Testis (tissue), 2 donors: ENCODE measurements around the gene GJA9.

Source experiments
- POLR2A ChIP-seq: fragments of 450-650 bp; IDR thresholded peaks from one replicate; pipeline ENCODE4 v1.6.1; 2017; ENCODE audit warnings: antibody characterized with exemption, mild to moderate bottlenecking, moderate library complexity
- TF ChIP-seq, protein P1 (sequence below), 3 experiments: fragments of 450-650 bp in 2 of 3; fragments of 200-600 bp in 1 of 3; sonication (generic) in 1 of 3; IDR thresholded peaks; one replicate each; pipeline ENCODE4 v1.5.1; 2016 to 2019; ENCODE audit warnings: antibody characterized with exemption in 3 of 3, mild to moderate bottlenecking in 2 of 3, moderate library complexity in 1 of 3

DNA sequence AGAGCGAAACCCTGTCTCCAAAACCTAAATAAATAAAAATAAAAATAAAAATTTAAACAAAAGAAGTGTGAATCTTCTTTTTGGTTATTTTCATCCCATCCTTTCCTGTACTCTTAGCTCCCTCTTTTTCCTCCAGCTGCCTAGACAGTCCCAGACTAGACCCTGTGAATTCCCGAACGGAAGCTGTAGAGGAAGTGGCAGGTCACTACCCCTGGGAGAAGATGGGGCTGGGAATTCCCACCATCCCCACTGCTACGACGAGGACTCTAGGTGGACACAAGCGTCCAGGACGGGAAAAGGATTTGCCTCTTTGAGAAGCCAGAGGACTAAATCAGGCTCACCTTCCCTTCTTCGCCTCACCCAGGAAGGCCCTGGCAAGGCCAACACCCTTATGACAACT lies 47.7 kb upstream of the GJA9 start:
- TF ChIP-seq, protein P1, sequence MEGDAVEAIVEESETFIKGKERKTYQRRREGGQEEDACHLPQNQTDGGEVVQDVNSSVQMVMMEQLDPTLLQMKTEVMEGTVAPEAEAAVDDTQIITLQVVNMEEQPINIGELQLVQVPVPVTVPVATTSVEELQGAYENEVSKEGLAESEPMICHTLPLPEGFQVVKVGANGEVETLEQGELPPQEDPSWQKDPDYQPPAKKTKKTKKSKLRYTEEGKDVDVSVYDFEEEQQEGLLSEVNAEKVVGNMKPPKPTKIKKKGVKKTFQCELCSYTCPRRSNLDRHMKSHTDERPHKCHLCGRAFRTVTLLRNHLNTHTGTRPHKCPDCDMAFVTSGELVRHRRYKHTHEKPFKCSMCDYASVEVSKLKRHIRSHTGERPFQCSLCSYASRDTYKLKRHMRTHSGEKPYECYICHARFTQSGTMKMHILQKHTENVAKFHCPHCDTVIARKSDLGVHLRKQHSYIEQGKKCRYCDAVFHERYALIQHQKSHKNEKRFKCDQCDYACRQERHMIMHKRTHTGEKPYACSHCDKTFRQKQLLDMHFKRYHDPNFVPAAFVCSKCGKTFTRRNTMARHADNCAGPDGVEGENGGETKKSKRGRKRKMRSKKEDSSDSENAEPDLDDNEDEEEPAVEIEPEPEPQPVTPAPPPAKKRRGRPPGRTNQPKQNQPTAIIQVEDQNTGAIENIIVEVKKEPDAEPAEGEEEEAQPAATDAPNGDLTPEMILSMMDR (IDR thresholded peaks at IDR 0.05), result no peak
- no peak for TF ChIP-seq POLR2A
